Lower lobe of right lung (tissue), 2 donors: ENCODE data around the gene ATP5MK. TPM values are rescaled to one million over a fixed set of nuclear protein-coding genes. Genes with fewer than 3 reads are reported as not detected.

Experiments used
- ATAC-seq, 2 donors: fragments of 200-7000 bp; cut with Tn5 transposase; one replicate each; pipeline ENCODE4 v1.9.1; 2020 to 2022; ENCODE audit warnings: mild to moderate bottlenecking in 2 of 2, moderate library complexity in 2 of 2
- DNase-seq: peaks from one replicate; pipeline ENCODE4 v3.0.0-alpha.2; 2020
- H3K27ac ChIP-seq: fragments of 200-600 bp; one replicate; pipeline ENCODE4 v1.8.0; 2022
- H3K27me3 ChIP-seq: fragments of 200-600 bp; one replicate; pipeline ENCODE4 v1.8.0; 2022; ENCODE audit warnings: low read depth
- H3K36me3 ChIP-seq: fragments of 200-600 bp; one replicate; pipeline ENCODE4 v1.8.0; 2022; ENCODE audit warnings: mild to moderate bottlenecking
- H3K4me1 ChIP-seq: fragments of 200-600 bp; one replicate; pipeline ENCODE4 v1.8.0; 2022
- H3K4me3 ChIP-seq: fragments of 200-600 bp; one replicate; pipeline ENCODE4 v1.8.0; 2022; ENCODE audit warnings: mild to moderate bottlenecking
- H3K9me3 ChIP-seq: fragments of 200-600 bp; one replicate; pipeline ENCODE4 v1.8.0; 2022
- CTCF ChIP-seq: fragments of 200-600 bp; IDR thresholded peaks from one replicate; pipeline ENCODE4 v1.8.0; 2022; ENCODE audit warnings: antibody characterized with exemption, mild to moderate bottlenecking
- intact Hi-C: fragments of 100-400 bp; cut with DNase I; formaldehyde crosslinking; loops from one replicate; pipeline ENCODE4 v1.11.0; 2022
- total RNA-seq: library from RNA; stranded (reverse); fragmentation: NEBNext Ultra II Directional; extraction: Animal tissue kit (Norgen Biotek cat#: 25700); gene quantifications from one replicate; pipeline ENCODE4 v1.2.1, GENCODE V29; 2021
- donor health status: DM: no; HTN: yes; CAD: no; lungs with severe emphysema.

Gene ATP5MK
- total RNA-seq, 1 donor from 2014 or later, result 221 TPM

DNA sequence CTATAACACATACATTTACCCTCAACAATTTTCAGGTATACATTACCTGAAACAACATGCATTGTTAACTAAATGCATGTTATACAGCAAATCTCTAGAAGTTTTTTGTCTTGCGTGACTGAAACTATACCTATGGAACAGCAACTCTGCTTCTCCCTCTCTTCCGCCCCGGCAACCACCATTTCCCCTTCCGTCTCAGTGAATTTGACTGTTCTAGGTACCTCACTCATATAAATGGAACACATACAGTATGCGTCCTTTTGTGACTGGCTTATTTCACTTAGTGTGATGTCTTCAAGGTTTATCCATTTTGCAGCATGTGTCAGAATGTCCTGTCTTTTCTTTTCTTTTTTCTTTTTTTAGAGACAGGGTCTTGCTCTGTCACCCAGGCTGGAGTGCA is 33.4 kb upstream of the ATP5MK start:
- ATAC-seq, result no peak
- H3K4me3 ChIP-seq, result no peak overlapping the region
- TF ChIP-seq CTCF, result no peak
- no peaks in the 10 kb centered on the region for H3K9me3 ChIP-seq
- DNase-seq, result no peak
- intact Hi-C loops, result no loop called here
- peaks cover 89% of the 10 kb centered on the region for H3K36me3 ChIP-seq
- no peak overlapping the region for H3K27ac ChIP-seq
- no peaks in the 10 kb centered on the region for H3K27me3 ChIP-seq
- H3K4me1 ChIP-seq, result peaks cover 20% of the 10 kb centered on the region

DNA sequence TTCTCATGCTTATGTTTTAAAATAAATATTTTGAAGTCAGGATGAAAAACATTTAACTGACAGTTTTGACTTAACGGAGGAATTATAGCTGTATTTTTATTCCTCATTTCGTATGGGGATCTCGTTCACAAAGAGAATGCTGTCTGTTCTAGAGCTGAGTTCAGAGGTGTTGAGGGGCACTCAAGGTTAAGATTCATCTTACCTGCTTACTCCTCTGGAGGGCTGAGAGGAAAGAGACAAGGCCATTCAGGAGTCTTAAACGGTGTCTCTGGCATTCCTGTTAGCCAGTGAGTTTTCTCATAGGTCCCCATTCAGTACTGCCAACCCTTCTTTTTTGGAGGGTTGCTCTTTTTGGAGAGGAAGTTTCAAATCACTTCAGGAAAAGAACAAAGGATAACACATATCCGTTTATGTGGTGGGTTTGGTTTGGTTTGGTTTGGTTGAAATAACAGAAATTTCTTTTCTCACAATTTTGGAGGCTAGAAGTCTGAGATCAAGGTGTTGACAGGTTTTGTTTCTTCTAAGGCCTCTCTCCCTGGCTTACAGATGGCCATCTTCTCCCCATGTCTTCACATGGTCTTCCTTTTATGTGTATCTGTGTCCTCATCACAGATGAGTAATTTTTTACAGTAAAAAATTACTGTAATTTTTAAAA is 32.8 kb upstream of the ATP5MK start:
- Histone ChIP-seq H3K27ac (no peak overlapping the region), H3K9me3 (no peaks in the 10 kb centered on the region), H3K4me1 (peaks cover 15% of the 10 kb centered on the region), H3K36me3 (peaks cover 89% of the 10 kb centered on the region), H3K4me3 (no peak overlapping the region), H3K27me3 (no peaks in the 10 kb centered on the region)
- no peak for ATAC-seq
- intact Hi-C loops, result no loop called here
- TF ChIP-seq CTCF, result no peak
- no peak for DNase-seq

GRCh38 chr10:103427866-103428265 is 31.6 kb upstream of the ATP5MK start:
- intact Hi-C loops, result no loop called here
- ATAC-seq, result no peak
- no peak overlapping the region for H3K4me3 ChIP-seq
- peaks cover 90% of the 10 kb centered on the region for H3K36me3 ChIP-seq
- H3K9me3 ChIP-seq, result no peaks in the 10 kb centered on the region
- H3K4me1 ChIP-seq, result peaks cover 5% of the 10 kb centered on the region
- H3K27me3 ChIP-seq, result no peaks in the 10 kb centered on the region
- no peak for DNase-seq
- H3K27ac ChIP-seq, result no peak overlapping the region
- TF ChIP-seq CTCF, result no peak

DNA sequence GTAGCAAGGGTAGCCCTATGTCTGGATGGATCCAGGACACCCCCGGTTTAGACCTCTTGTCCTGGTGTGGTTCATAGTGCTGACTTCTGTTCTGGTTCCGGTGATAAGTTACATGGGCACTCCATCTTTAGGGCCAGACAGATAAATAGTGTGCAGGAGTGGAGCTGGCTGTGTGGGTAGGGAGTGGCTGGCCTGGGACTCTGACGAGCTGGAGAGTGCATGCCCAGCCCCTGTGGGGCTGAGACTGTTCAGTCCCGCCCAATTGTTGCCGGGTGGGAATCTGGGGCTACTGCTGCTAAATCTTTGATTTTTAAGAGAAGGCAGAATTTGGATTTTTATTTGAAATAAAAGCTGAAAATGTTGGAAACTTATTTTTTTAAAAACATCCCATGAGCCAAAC is 27.5 kb upstream of the ATP5MK start:
- H3K4me3 ChIP-seq, result no peak overlapping the region
- H3K36me3 ChIP-seq, result peaks cover 99% of the 10 kb centered on the region
- intact Hi-C loops, result no loop called here
- H3K4me1 ChIP-seq, result no peaks in the 10 kb centered on the region
- no peaks in the 10 kb centered on the region for H3K9me3 ChIP-seq
- no peak for ATAC-seq
- H3K27me3 ChIP-seq, result no peaks in the 10 kb centered on the region
- H3K27ac ChIP-seq, result no peak overlapping the region
- no peak for DNase-seq
- TF ChIP-seq CTCF, result no peak

GRCh38 chr10:103419101-103419500 is 22.8 kb upstream of the ATP5MK start:
- Histone ChIP-seq H3K27me3 (no peaks in the 10 kb centered on the region), H3K4me1 (no peaks in the 10 kb centered on the region), H3K27ac (no peak overlapping the region), H3K9me3 (no peaks in the 10 kb centered on the region), H3K36me3 (peaks cover 99% of the 10 kb centered on the region), H3K4me3 (no peak overlapping the region)
- TF ChIP-seq CTCF, result no peak
- intact Hi-C loops, result loop anchor here (10.0 kb wide), 1 partner anchor 66 kb away; no protein-coding TSS in a partner anchor
- ATAC-seq (no peak), DNase-seq (no peak)
